BLaER1 treated with 17β-estradiol and CSF1 and Interleukin-3, amounts not matched to agents 10 nM and 100 nM (cell line): Measurements from ENCODE around the gene POTEI.
"Not testable (repeated sequence)": the region's sequence is repeated elsewhere in the genome, so short reads cannot be mapped to it uniquely, and the experiment has no call there.

ENCODE experiments used
- H3K27ac ChIP-seq, 11 experiments: shearing (Covaris generic); formaldehyde crosslinking; 2 replicates each; pipeline ENCODE4 v1.8.1; 2022
- H3K27me3 ChIP-seq, 11 experiments: shearing (Covaris generic); formaldehyde crosslinking; 2 replicates each; pipeline ENCODE4 v1.8.1; 2022
- H3K36me3 ChIP-seq, 11 experiments: shearing (Covaris generic); formaldehyde crosslinking; 2 replicates each; pipeline ENCODE4 v1.8.1; 2022
- H3K4me1 ChIP-seq, 10 experiments: shearing (Covaris generic); formaldehyde crosslinking; 2 replicates each; pipeline ENCODE4 v1.8.1; 2022
- H3K4me2 ChIP-seq, 11 experiments: shearing (Covaris generic); formaldehyde crosslinking; 2 replicates each; pipeline ENCODE4 v1.8.1; 2022
- H3K4me3 ChIP-seq, 10 experiments: shearing (Covaris generic); formaldehyde crosslinking; 2 replicates each; pipeline ENCODE4 v1.8.1; 2022
- H3K9ac ChIP-seq, 11 experiments: shearing (Covaris generic); formaldehyde crosslinking; 2 replicates each; pipeline ENCODE4 v1.8.1; 2022
- H3K9me3 ChIP-seq, 11 experiments: shearing (Covaris generic); formaldehyde crosslinking; replicated peaks in 1 of 11; 2 replicates each; pipeline ENCODE4 v1.8.1; 2022
- H4K20me1 ChIP-seq, 11 experiments: shearing (Covaris generic); formaldehyde crosslinking; 2 replicates each; pipeline ENCODE4 v1.8.1; 2022

Gene POTEI

GRCh38 chr2:130509228-130509627 is at the start of gene POTEI:
Gene POTEI (minus strand): TSS chr2:130509328. CDS start chr2:130509235, 93 bp downstream.
- H3K9me3 ChIP-seq, H3K4me1 ChIP-seq, H4K20me1 ChIP-seq, H3K27me3 ChIP-seq, H3K9ac ChIP-seq, H3K4me2 ChIP-seq, H3K4me3 ChIP-seq, H3K27ac ChIP-seq, H3K36me3 ChIP-seq: not testable (repeated sequence)

- not testable (repeated sequence) for H3K4me3 ChIP-seq, H3K27ac ChIP-seq
These were observed 47.3 kb upstream of the POTEI start for GRCh38 chr2:130556441-130556840.

GRCh38 chr2:130554178-130554577 is 45.0 kb upstream of the POTEI start:
- not testable (repeated sequence) for H3K4me1 ChIP-seq, H3K27me3 ChIP-seq, H3K4me3 ChIP-seq, H3K4me2 ChIP-seq, H3K27ac ChIP-seq, H3K9ac ChIP-seq, H4K20me1 ChIP-seq, H3K36me3 ChIP-seq, H3K9me3 ChIP-seq

More at GRCh38 chr2:130556441-130556840, 47.3 kb upstream of the POTEI start:
- not testable (repeated sequence) for H3K27me3 ChIP-seq, H3K4me1 ChIP-seq, H3K9ac ChIP-seq, H3K36me3 ChIP-seq, H3K9me3 ChIP-seq, H4K20me1 ChIP-seq, H3K4me2 ChIP-seq

GRCh38 chr2:130549475-130549874 is 40.3 kb upstream of the POTEI start:
- H3K4me2 ChIP-seq, H3K9me3 ChIP-seq, H3K27ac ChIP-seq, H3K36me3 ChIP-seq, H3K4me1 ChIP-seq, H3K27me3 ChIP-seq, H3K4me3 ChIP-seq, H4K20me1 ChIP-seq, H3K9ac ChIP-seq: not testable (repeated sequence)

GRCh38 chr2:130548418-130548817 is 39.3 kb upstream of the POTEI start:
- not testable (repeated sequence) for H3K4me1 ChIP-seq, H3K27me3 ChIP-seq, H4K20me1 ChIP-seq, H3K4me3 ChIP-seq, H3K36me3 ChIP-seq, H3K9me3 ChIP-seq, H3K4me2 ChIP-seq, H3K27ac ChIP-seq, H3K9ac ChIP-seq

- H3K27me3 ChIP-seq, H3K4me3 ChIP-seq, H3K4me1 ChIP-seq, H3K36me3 ChIP-seq, H3K4me2 ChIP-seq, H3K9me3 ChIP-seq, H3K27ac ChIP-seq, H4K20me1 ChIP-seq, H3K9ac ChIP-seq: not testable (repeated sequence)
These were observed 35.9 kb upstream of the POTEI start for GRCh38 chr2:130544978-130545377.

- H4K20me1 ChIP-seq, H3K27me3 ChIP-seq, H3K9ac ChIP-seq, H3K36me3 ChIP-seq, H3K4me3 ChIP-seq, H3K9me3 ChIP-seq, H3K27ac ChIP-seq, H3K4me2 ChIP-seq, H3K4me1 ChIP-seq: not testable (repeated sequence)
These were observed 34.8 kb upstream of the POTEI start for GRCh38 chr2:130543785-130544528.

- H3K9me3 ChIP-seq, H3K4me3 ChIP-seq, H3K27ac ChIP-seq, H3K27me3 ChIP-seq, H3K36me3 ChIP-seq, H3K4me1 ChIP-seq, H3K4me2 ChIP-seq, H3K9ac ChIP-seq, H4K20me1 ChIP-seq: not testable (repeated sequence)
These were observed 33.7 kb upstream of the POTEI start for GRCh38 chr2:130542789-130543188.

- H3K4me3 ChIP-seq, H3K9me3 ChIP-seq, H3K9ac ChIP-seq, H3K27ac ChIP-seq, H3K4me1 ChIP-seq, H3K36me3 ChIP-seq, H3K4me2 ChIP-seq, H4K20me1 ChIP-seq, H3K27me3 ChIP-seq: not testable (repeated sequence)
These were observed 29.1 kb upstream of the POTEI start for GRCh38 chr2:130538271-130538670.

GRCh38 chr2:130536654-130537053 is 27.5 kb upstream of the POTEI start:
- H3K36me3 ChIP-seq, H3K9me3 ChIP-seq, H3K4me1 ChIP-seq, H3K4me3 ChIP-seq, H3K9ac ChIP-seq, H3K27ac ChIP-seq, H4K20me1 ChIP-seq, H3K4me2 ChIP-seq, H3K27me3 ChIP-seq: not testable (repeated sequence)

GRCh38 chr2:130531672-130532071 is 22.5 kb upstream of the POTEI start:
- not testable (repeated sequence) for H4K20me1 ChIP-seq, H3K9me3 ChIP-seq, H3K4me2 ChIP-seq, H3K4me1 ChIP-seq, H3K9ac ChIP-seq, H3K27ac ChIP-seq, H3K4me3 ChIP-seq, H3K27me3 ChIP-seq, H3K36me3 ChIP-seq

GRCh38 chr2:130531225-130531624 is 22.1 kb upstream of the POTEI start:
- H3K4me1 ChIP-seq, H3K36me3 ChIP-seq, H3K9me3 ChIP-seq, H3K27me3 ChIP-seq, H3K27ac ChIP-seq, H3K4me2 ChIP-seq, H3K9ac ChIP-seq, H4K20me1 ChIP-seq, H3K4me3 ChIP-seq: not testable (repeated sequence)

GRCh38 chr2:130530212-130530611 is 21.1 kb upstream of the POTEI start:
- not testable (repeated sequence) for H4K20me1 ChIP-seq, H3K36me3 ChIP-seq, H3K9me3 ChIP-seq, H3K27me3 ChIP-seq, H3K4me1 ChIP-seq, H3K27ac ChIP-seq, H3K4me2 ChIP-seq, H3K4me3 ChIP-seq, H3K9ac ChIP-seq

GRCh38 chr2:130529545-130529944 is 20.4 kb upstream of the POTEI start:
- not testable (repeated sequence) for H3K27ac ChIP-seq, H3K4me3 ChIP-seq, H3K9ac ChIP-seq, H3K27me3 ChIP-seq, H3K4me1 ChIP-seq, H4K20me1 ChIP-seq, H3K4me2 ChIP-seq, H3K36me3 ChIP-seq, H3K9me3 ChIP-seq

GRCh38 chr2:130527365-130527967 is 18.3 kb upstream of the POTEI start:
- not testable (repeated sequence) for H4K20me1 ChIP-seq, H3K9ac ChIP-seq, H3K27ac ChIP-seq, H3K36me3 ChIP-seq, H3K9me3 ChIP-seq, H3K27me3 ChIP-seq, H3K4me2 ChIP-seq, H3K4me1 ChIP-seq, H3K4me3 ChIP-seq
